NCI-H187 treated with DMSO at 0.1 percent for 48 hours (cell line): ENCODE data around the gene EVA1A.

ENCODE experiments used
- DNase-seq: peaks from one replicate; lab custom pipeline; 2025; lab: John Stamatoyannopoulos, UW

The EVA1A gene

GRCh38 chr2:75560768-75561565 lies at the start of gene EVA1A:
Gene EVA1A (minus strand): TSS chr2:75560939. CDS start chr2:75518140, 42,799 bp downstream.
- DNase-seq, result no peak

GRCh38 chr2:75609937-75610508 lies 49.3 kb upstream of the EVA1A start:
- DNase-seq, result no peak

- DNase-seq, result no peak
Measured at GRCh38 chr2:75609334-75609689, 48.6 kb upstream of the EVA1A start.

GRCh38 chr2:75608684-75609333 lies 48.1 kb upstream of the EVA1A start:
- no peak for DNase-seq

GRCh38 chr2:75607988-75608683 lies 47.4 kb upstream of the EVA1A start:
- no peak for DNase-seq

- DNase-seq, result no peak
Measured at GRCh38 chr2:75607400-75607798, 46.7 kb upstream of the EVA1A start.

- DNase-seq, result no peak
Measured at GRCh38 chr2:75606761-75607399, 46.1 kb upstream of the EVA1A start.

- no peak for DNase-seq
Measured at GRCh38 chr2:75605770-75606529, 45.2 kb upstream of the EVA1A start.

GRCh38 chr2:75604484-75604883 lies 43.7 kb upstream of the EVA1A start:
- DNase-seq, result no peak

- no peak for DNase-seq
Measured at GRCh38 chr2:75603477-75603876, 42.7 kb upstream of the EVA1A start.

GRCh38 chr2:75602724-75603342 lies 42.1 kb upstream of the EVA1A start:
- DNase-seq, result no peak

- no peak for DNase-seq
Measured at GRCh38 chr2:75600461-75601011, 39.8 kb upstream of the EVA1A start.

GRCh38 chr2:75598589-75599155 lies 37.9 kb upstream of the EVA1A start:
- DNase-seq, result no peak

- no peak for DNase-seq
Measured at GRCh38 chr2:75597949-75598348, 37.2 kb upstream of the EVA1A start.

- no peak for DNase-seq
Measured at GRCh38 chr2:75596784-75597183, 36.0 kb upstream of the EVA1A start.

GRCh38 chr2:75595541-75596395 lies 35.0 kb upstream of the EVA1A start:
- no peak for DNase-seq

GRCh38 chr2:75594596-75594995 lies 33.9 kb upstream of the EVA1A start:
- DNase-seq, result no peak

GRCh38 chr2:75592888-75593287 lies 32.1 kb upstream of the EVA1A start:
- no peak for DNase-seq

- DNase-seq, result no peak
Measured at GRCh38 chr2:75592030-75592429, 31.3 kb upstream of the EVA1A start.
